Large intestine (tissue), 3 donors: ENCODE results near the gene FRS2. TPM values are rescaled to one million over a fixed set of nuclear protein-coding genes. Genes with fewer than 3 reads are reported as not detected.

Experiments used
- DNase-seq, 2 donors: peaks; one replicate each; pipeline versions ENCODE4 v3.0.0 to v3.0.0-alpha.2; 2013
- H3K27ac ChIP-seq: one replicate; pipeline ENCODE4 v1.5.1; 2013; ENCODE audit warnings: low read length
- H3K27me3 ChIP-seq: 2 replicates; pipeline ENCODE4 v1.6.1; 2013; ENCODE audit warnings: low read length; ENCODE audit not compliant: control insufficient read depth, insufficient read depth
- H3K36me3 ChIP-seq: 2 replicates; pipeline ENCODE4 v1.6.1; 2013; ENCODE audit warnings: low read length; ENCODE audit not compliant: control insufficient read depth, insufficient read depth
- H3K4me1 ChIP-seq: one replicate; pipeline ENCODE4 v1.6.1; 2013; ENCODE audit warnings: low read length; ENCODE audit not compliant: control insufficient read depth, insufficient read depth
- H3K4me3 ChIP-seq: one replicate; pipeline ENCODE4 v1.5.1; 2013; ENCODE audit warnings: low read length
- H3K9me3 ChIP-seq: one replicate; pipeline ENCODE4 v1.6.1; 2013; ENCODE audit warnings: mild to moderate bottlenecking, low read depth, low read length, moderate library complexity; ENCODE audit not compliant: control insufficient read depth
- WGBS: methylation state at CpG from one replicate; pipeline ENCODE4 v1.1.5; 2013; ENCODE audit warnings: low lambda C conversion rate; ENCODE audit not compliant: insufficient coverage; 5-methylcytosine and 5-hydroxymethylcytosine counted together
- polyA plus RNA-seq: library from polyadenylated mRNA; unstranded; fragments of 120-200 nt; gene quantifications from one replicate; pipeline ENCODE4 v1.2.1, GENCODE V29; 2013

FRS2 gene
- polyA plus RNA-seq, 1 donor = 30.9 TPM

DNA sequence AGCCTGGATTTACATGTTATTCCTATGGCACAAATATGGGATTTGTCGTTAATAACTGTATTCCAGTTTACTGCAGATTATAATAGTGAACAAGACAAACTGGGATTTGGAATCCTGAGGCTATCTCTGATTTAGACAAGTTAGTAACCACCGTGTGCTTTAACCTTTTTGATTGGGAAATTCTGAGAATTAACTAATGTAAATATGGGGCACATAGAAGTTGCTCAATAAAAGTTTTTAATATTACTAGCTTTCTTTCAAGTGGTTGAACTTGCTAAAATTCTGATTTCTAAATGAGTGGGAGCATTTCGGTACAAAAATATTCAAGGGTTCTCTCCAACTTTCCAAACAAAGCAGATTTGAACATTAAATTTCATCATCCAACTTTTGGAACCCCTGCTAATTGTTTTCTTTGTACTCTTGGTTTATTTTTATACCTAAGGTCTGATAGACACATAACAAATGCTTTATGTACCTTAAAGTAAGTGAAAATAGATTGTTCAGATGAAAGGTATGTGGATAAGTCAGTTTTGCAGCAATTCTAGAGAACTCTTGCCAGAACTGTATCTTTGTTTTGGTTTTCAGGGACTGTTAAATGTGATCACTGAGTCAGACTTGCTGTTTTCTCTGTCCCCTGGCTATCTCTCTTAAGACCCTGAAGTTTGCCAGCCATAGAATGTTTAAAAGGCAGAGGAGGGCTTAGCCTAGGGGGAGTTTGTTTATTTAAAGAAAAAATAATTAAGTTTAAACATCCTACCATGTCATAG, 57.5 kb downstream of the FRS2 start:
- Histone ChIP-seq H3K4me1 (no peaks in the 10 kb centered on the region), H3K36me3 (peaks cover 9% of the 10 kb centered on the region), H3K4me3 (no peak overlapping the region), H3K9me3 (peaks cover 4% of the 10 kb centered on the region), H3K27me3 (no peaks in the 10 kb centered on the region), H3K27ac (no peak overlapping the region)
- WGBS = no CpG with 5 or more reads among the region's 3 CpGs
- no peak for DNase-seq

DNA sequence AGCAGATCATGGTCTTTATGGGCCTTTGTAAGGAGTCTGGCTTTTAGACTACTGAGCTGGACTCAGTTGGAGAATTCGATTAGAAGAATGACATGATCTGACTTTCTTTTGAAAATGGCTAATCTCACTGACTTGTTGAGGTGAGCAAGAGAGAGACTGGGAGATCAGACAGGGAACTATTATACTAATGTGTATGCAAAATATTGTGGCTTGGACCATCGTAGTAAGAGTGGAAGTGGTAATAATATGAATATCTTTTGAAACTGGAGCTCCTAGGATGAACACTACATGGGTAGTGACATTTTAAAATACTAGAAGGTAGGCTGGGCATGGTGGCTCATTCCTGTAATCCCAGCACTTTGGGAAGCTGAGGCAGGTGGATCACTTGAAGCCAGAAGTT, 58.8 kb downstream of the FRS2 start:
- no peaks in the 10 kb centered on the region for H3K27me3 ChIP-seq
- no peaks in the 10 kb centered on the region for H3K9me3 ChIP-seq
- no peaks in the 10 kb centered on the region for H3K4me1 ChIP-seq
- H3K36me3 ChIP-seq = peaks cover 9% of the 10 kb centered on the region
- DNase-seq = no peak
- WGBS = no CpG with 5 or more reads among the region's 2 CpGs
- no peak overlapping the region for H3K4me3 ChIP-seq
- H3K27ac ChIP-seq = no peak overlapping the region

DNA sequence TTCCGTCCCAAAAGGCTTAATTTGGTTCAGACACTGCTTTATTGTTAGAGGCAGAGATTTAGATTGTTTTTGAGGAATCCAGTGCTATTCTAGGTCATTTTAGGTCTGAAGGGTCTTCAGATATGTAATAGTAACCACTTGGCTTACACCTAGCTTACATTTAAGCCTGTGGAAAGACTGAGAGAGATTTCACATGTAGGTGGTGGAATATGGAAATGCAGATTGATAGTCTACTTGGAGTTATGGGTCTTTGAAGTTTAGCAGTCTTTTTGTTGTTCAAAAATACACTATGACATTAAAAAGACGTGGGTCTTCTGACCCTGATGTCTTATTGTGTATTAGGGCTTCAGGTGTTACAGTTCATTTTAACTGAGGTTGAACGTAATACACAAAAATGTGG, 63.7 kb downstream of the FRS2 start:
- Histone ChIP-seq H3K4me3 (no peak overlapping the region), H3K27ac (peak overlapping the region; percentile 52), H3K9me3 (no peaks in the 10 kb centered on the region), H3K27me3 (no peaks in the 10 kb centered on the region), H3K36me3 (peaks cover 13% of the 10 kb centered on the region), H3K4me1 (no peaks in the 10 kb centered on the region)
- 89% methylated on average over 1 of the region's 3 CpGs for WGBS
- DNase-seq = no peak

DNA sequence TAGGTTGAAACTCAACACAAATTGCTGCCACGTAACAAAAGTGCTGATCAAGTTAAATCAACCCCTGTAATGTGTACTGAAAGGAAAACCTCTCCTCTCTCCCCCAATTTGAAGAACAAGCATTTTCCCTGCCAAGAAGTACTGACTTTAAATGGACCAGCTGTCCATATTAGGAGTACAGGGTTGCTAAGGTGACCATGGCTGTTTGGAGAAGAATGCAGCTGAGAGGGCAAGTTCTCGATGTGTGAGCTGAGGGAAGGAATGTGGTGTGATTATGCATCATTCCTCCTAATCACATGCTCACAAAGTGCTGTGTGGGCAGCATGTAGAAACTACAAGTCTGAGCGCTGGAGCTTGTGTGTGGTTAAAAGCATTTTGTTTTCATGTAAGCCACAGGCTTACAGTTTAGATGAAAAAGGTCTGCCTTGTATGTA, 64.2 kb downstream of the FRS2 start:
- peaks cover 13% of the 10 kb centered on the region for H3K36me3 ChIP-seq
- peak; percentile 70 to 73 for DNase-seq
- no CpG with 5 or more reads among the region's 3 CpGs for WGBS
- peak overlapping the region; percentile 52 for H3K27ac ChIP-seq
- H3K4me1 ChIP-seq = no peaks in the 10 kb centered on the region
- no peak overlapping the region for H3K4me3 ChIP-seq
- no peaks in the 10 kb centered on the region for H3K9me3 ChIP-seq
- no peaks in the 10 kb centered on the region for H3K27me3 ChIP-seq

DNA sequence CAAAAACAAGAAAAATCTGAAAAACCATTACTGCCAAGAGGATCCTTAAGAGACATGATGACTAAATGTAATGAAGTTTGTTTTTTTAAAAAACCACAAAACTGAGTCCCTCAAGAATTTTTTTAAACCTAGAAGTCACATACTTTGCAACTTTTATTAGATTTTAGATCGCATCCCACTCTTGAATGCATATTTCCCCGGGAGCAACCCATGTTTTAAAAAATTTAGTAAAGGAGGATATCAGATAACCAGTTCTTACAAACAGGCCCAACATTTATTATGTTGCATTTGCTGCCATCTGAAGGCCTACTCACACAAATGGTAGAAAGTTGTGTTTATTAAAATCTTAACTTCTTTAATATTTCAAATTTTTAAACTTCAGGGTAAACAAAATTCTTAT, 70.8 kb downstream of the FRS2 start:
- peaks cover 6% of the 10 kb centered on the region for H3K9me3 ChIP-seq
- no peak for DNase-seq
- H3K27me3 ChIP-seq = no peaks in the 10 kb centered on the region
- H3K4me1 ChIP-seq = no peaks in the 10 kb centered on the region
- no peak overlapping the region for H3K4me3 ChIP-seq
- no peak overlapping the region for H3K27ac ChIP-seq
- peaks cover 12% of the 10 kb centered on the region for H3K36me3 ChIP-seq
- no CpG with 5 or more reads among the region's 2 CpGs for WGBS

DNA sequence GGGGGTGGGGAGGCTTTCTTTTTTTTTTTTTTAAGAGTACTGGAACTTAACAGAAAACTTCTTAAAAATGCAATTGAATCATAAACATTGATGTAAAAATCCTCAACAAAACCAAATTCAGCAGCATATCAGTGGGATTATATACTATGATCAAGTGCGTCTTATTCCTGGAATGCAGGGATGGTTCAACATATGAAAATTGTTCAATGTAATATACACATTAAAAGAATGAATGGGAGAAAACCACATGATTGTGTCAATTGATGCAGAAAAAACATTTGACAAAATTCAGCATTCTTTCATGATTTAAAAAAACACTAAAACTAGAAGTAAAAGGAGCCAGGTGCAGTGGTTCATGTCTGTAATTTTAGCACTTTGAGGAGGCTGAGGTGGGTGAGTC, 73.9 kb downstream of the FRS2 start:
- no CpG with 5 or more reads among the region's 1 CpG for WGBS
- Histone ChIP-seq H3K4me1 (no peaks in the 10 kb centered on the region), H3K9me3 (peaks cover 6% of the 10 kb centered on the region), H3K36me3 (peaks cover 7% of the 10 kb centered on the region), H3K27ac (no peak overlapping the region), H3K27me3 (no peaks in the 10 kb centered on the region), H3K4me3 (no peak overlapping the region)
- no peak for DNase-seq

DNA sequence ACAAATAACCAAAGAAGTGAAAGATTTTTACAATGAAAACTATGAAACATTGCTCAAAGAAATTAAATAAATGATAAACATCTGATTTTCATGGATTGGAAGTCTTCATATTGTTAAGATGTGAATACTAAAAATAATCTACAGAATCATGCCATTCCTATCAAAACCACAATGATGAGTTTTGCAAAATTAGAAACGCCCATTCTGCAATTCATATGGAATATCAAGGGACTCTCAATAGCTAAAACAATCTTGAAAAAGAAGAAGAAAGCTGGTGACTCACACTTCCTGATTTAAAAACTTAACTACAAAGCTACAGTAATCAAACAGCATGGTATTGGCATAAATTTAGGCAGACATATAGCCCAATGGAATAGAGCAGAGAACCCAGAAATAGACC, 74.9 kb downstream of the FRS2 start:
- no peaks in the 10 kb centered on the region for H3K4me1 ChIP-seq
- peaks cover 10% of the 10 kb centered on the region for H3K36me3 ChIP-seq
- no peak overlapping the region for H3K27ac ChIP-seq
- H3K27me3 ChIP-seq = no peaks in the 10 kb centered on the region
- H3K9me3 ChIP-seq = peaks cover 6% of the 10 kb centered on the region
- H3K4me3 ChIP-seq = no peak overlapping the region
- WGBS = 100% methylated on average over 1 of the region's 1 CpG
- DNase-seq = no peak

DNA sequence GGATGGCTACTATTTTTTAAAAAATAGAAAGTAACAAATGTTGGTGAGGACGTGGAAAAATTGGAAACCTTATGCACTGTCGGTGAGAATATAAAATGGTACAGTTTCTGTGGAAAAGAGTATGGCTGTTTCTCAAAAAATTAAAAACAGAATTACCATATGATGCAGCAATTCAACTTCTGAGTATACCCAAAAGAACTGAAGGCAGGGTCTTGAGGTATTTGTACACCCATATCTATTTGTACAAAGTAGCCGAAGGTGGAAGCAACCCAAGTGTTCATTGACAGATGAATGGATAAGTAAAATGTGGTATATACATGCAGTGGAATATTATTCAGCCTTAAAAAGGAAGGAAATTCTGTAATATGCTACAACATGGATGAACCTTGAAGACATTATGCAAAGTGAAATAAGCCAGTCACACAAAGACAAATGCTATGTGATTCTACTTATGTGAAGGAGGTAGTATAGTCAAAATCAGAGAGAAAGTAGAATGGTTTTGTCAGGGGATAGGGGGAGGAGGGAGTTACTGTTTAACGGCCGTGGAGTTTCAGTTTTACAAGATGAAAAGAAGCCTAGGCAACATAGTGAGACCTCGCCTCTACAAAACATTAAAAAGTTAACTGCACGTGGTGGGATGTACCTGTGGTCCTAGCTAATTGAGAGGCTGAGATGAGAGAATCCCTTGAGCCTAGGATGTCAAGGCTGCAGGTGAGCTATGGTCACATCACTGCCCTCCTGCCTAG, 76.7 kb downstream of the FRS2 start:
- Histone ChIP-seq H3K4me3 (no peak overlapping the region), H3K4me1 (no peaks in the 10 kb centered on the region), H3K27ac (no peak overlapping the region), H3K27me3 (no peaks in the 10 kb centered on the region), H3K36me3 (peaks cover 6% of the 10 kb centered on the region), H3K9me3 (peaks cover 6% of the 10 kb centered on the region)
- 100% methylated on average over 2 of the region's 7 CpGs for WGBS
- no peak for DNase-seq

DNA sequence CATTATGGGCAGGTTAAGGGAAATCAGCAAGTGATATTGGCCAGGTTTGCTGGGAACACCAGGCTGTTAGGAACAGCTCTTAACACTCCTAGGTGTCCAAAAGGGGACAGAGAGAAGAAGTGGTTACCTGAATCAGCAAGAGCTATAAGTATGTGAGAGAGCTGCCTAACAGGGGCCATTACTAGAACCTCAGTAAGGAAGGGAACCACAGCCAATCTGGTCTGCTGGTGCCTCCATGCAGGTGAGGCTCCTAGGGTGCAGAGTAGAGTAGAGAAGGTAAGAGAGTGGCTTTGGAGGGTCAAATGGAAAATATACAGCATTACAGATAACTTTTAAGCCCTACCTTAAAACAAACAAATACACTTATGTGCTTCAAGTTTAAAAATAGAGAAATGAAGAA, 78.5 kb downstream of the FRS2 start:
- Histone ChIP-seq H3K4me3 (no peak overlapping the region), H3K9me3 (peaks cover 6% of the 10 kb centered on the region), H3K36me3 (peaks cover 4% of the 10 kb centered on the region), H3K4me1 (no peaks in the 10 kb centered on the region), H3K27ac (no peak overlapping the region), H3K27me3 (no peaks in the 10 kb centered on the region)
- no peak for DNase-seq

DNA sequence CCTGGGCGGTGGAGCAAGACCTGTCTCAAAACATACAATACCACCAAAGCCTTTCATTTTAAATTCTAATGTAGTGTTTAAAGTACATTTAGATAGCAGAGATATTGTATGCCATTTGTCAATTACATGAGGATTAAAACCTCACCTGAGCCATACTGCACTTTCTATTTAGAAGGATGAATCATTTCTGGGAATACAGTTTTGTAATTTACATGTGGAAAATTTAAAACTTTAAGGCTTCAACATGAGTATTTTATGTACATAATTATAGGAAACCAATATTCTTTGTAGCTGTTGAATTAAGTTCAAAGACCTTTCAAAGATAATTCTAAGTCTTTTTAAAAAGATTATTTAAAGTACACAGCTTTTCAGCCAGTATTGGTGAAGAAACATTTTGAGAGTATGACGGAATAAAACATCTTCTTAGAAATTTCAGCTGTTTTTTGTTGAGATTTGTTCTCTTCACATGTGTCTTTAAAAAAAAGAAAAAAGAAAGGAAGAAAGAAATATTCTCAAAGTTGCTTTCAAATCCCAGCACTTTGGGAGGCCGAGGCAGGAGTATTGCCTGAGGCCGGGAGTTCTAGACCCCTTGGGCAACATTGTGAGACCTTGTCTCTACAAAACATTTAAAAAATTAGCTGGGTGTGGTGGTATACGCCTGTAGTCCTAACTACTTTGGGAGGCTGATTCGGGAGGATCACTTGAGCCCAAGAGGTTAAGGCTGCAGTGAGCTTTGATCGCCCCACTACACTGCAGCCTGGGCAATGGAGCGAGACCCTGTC, 80.6 kb downstream of the FRS2 start:
- no peak for DNase-seq
- Histone ChIP-seq H3K9me3 (no peaks in the 10 kb centered on the region), H3K36me3 (peaks cover 4% of the 10 kb centered on the region), H3K27me3 (no peaks in the 10 kb centered on the region), H3K27ac (no peak overlapping the region), H3K4me1 (no peaks in the 10 kb centered on the region), H3K4me3 (no peak overlapping the region)
- WGBS = 100% methylated on average over 1 of the region's 8 CpGs
